HG03196 (cell line): ENCODE results near the gene TMC3.
"Not testable (repeated sequence)": the region's sequence is repeated elsewhere in the genome, so short reads cannot be mapped to it uniquely, and the experiment has no call there.

Source experiments
- ATAC-seq: cut with Tn5 transposase; IDR thresholded peaks from one replicate; pipeline ENCODE4 v1.9.1; 2021; ENCODE audit not compliant: unreplicated experiment

TMC3 gene

GRCh38 chr15:81373775-81374395 lies at the start of gene TMC3:
TSS of gene TMC3 (minus strand) at chr15:81374213. CDS start at chr15:81374077, 136 bp downstream.
- ATAC-seq = no peak

GRCh38 chr15:81421461-81421860 lies 47.4 kb upstream of the TMC3 start:
- no peak for ATAC-seq

- no peak for ATAC-seq
Measured at GRCh38 chr15:81419332-81419943, 45.4 kb upstream of the TMC3 start.

- ATAC-seq = no peak
Measured at GRCh38 chr15:81418891-81419290, 44.9 kb upstream of the TMC3 start.

GRCh38 chr15:81418444-81418843 lies 44.4 kb upstream of the TMC3 start:
- ATAC-seq = no peak

GRCh38 chr15:81414274-81414968 lies 40.4 kb upstream of the TMC3 start:
- ATAC-seq = not testable (repeated sequence)

- no peak for ATAC-seq
Measured at GRCh38 chr15:81413851-81414250, 39.8 kb upstream of the TMC3 start.

GRCh38 chr15:81411969-81412633 lies 38.1 kb upstream of the TMC3 start:
- no peak for ATAC-seq

- ATAC-seq = no peak
Measured at GRCh38 chr15:81411051-81411450, 37.0 kb upstream of the TMC3 start.

GRCh38 chr15:81410318-81410753 lies 36.3 kb upstream of the TMC3 start:
- no peak for ATAC-seq

GRCh38 chr15:81407718-81408117 lies 33.7 kb upstream of the TMC3 start:
- ATAC-seq = no peak

GRCh38 chr15:81407176-81407575 lies 33.2 kb upstream of the TMC3 start:
- ATAC-seq = no peak

- ATAC-seq = no peak
Measured at GRCh38 chr15:81400640-81401236, 26.7 kb upstream of the TMC3 start.

GRCh38 chr15:81398910-81399551 lies 25.0 kb upstream of the TMC3 start:
- ATAC-seq = no peak

GRCh38 chr15:81398456-81398855 lies 24.4 kb upstream of the TMC3 start:
- no peak for ATAC-seq

- no peak for ATAC-seq
Measured at GRCh38 chr15:81394603-81395002, 20.6 kb upstream of the TMC3 start.

GRCh38 chr15:81391657-81392056 lies 17.6 kb upstream of the TMC3 start:
- no peak for ATAC-seq

GRCh38 chr15:81388436-81388770 lies 14.4 kb upstream of the TMC3 start:
- ATAC-seq = no peak

GRCh38 chr15:81387621-81388435 lies 13.8 kb upstream of the TMC3 start:
- no peak for ATAC-seq

- ATAC-seq = no peak
Measured at GRCh38 chr15:81386947-81387346, 12.9 kb upstream of the TMC3 start.
